Measurements from ENCODE around the gene CNBP. TPM values are rescaled to one million over a fixed set of nuclear protein-coding genes. Genes with fewer than 3 reads are reported as not detected.

The CNBP gene
- total and polyA plus RNA-seq, 9 of the 15 experiments (the other 6 are each of a cell fraction or from before 2014, with no cell fraction given) = 284 to 717 (median 412) TPM

GRCh38 chr3:129204473-129204872, 20.8 kb upstream of the CNBP start:
- in situ Hi-C loops (cut with MboI) = no loop called here
- 6% methylated on average over 2 of the region's 2 CpGs for WGBS (ENCODE audit: insufficient coverage, low coverage, missing lambda C conversion rate)
- H3K4me1 ChIP-seq (replicated peaks in 1 of 2; ENCODE audit: control insufficient read depth in 2 of 2, insufficient read depth in 2 of 2, low read length in 2 of 2) = no peaks in the 10 kb centered on the region; a peak in 1 of 5 replicates
- no peaks in the 10 kb centered on the region for H3K27me3 ChIP-seq (ENCODE audit: control insufficient read depth in 2 of 2, insufficient read depth in 2 of 2, low read length in 2 of 2)
- H3K9me3 ChIP-seq (replicated peaks; ENCODE audit: control insufficient read depth, insufficient read depth, low read depth, low read length) = no peaks in the 10 kb centered on the region
- H3K79me2 ChIP-seq (ENCODE audit: control insufficient read depth, insufficient read depth, low read length) = no peaks in the 10 kb centered on the region
- no peak overlapping the region for H3K4me2 ChIP-seq (ENCODE audit: insufficient read depth, low read length)
- no peaks in the 10 kb centered on the region for H3K36me3 ChIP-seq (ENCODE audit: control insufficient read depth, insufficient read depth, low read length)
- ATAC-seq (no peak), FAIRE-seq (no peak), DNase-seq (ENCODE audit: extremely low read depth in 1 of 4, low spot score in 3 of 4) (no peak)
- ChIA-PET POLR2A (interaction anchor here (0.7 to 1.8 kb wide), 3 partner anchors 9 to 18 kb away, joined by 3 to 8 read pairs (median 3); no protein-coding TSS in a partner anchor), CTCF (ENCODE audit: low intra/inter-chr PET ratio) (no interaction called here)
- H3K9ac ChIP-seq (ENCODE audit: insufficient read depth in 1 of 2, low read depth in 2 of 2, low read length in 2 of 2) = no peak overlapping the region
- H2AFZ ChIP-seq (ENCODE audit: low read depth, low read length) = no peak overlapping the region
- H4K20me1 ChIP-seq (replicated peaks; ENCODE audit: control insufficient read depth, insufficient read depth, low read length) = no peaks in the 10 kb centered on the region
- no TSS peak for BruUV-seq (replicated peaks)
- H3K4me3 ChIP-seq = no peak overlapping the region
- no peak overlapping the region for H3K27ac ChIP-seq (ENCODE audit: extremely low read depth, low read depth, low read length)
- no peaks in the 10 kb centered on the region for H3K9me1 ChIP-seq (ENCODE audit: control insufficient read depth, insufficient read depth, low read length)
- intact Hi-C loops (cut with micrococcal nuclease) = no loop called here
- TF ChIP-seq ZKSCAN1 (IDR thresholded peaks at IDR 0.05; ENCODE audit: low read depth, low read length) (0 out of 2 replicates have a peak, but pooled peaks have one; percentile 19), ZNF316 (IDR thresholded peaks at IDR 0.05) (peak; percentile 25; the same call in 1 of the 2 replicates), HNRNPK (IDR thresholded peaks at IDR 0.05; ENCODE audit: low read depth, low read length, poor library complexity, severe bottlenecking) (no peak)

GRCh38 chr3:129199366-129199765, 15.7 kb upstream of the CNBP start:
- ChIA-PET POLR2A (interaction anchor here (0.6 kb wide), 1 partner anchor 23 kb away, joined by 3 read pairs; no protein-coding TSS in a partner anchor), CTCF (ENCODE audit: low intra/inter-chr PET ratio) (no interaction called here)
- Histone ChIP-seq H2AFZ (ENCODE audit: low read depth, low read length) (no peak overlapping the region), H3K4me3 (no peak overlapping the region), H3K79me2 (ENCODE audit: control insufficient read depth, insufficient read depth, low read length) (no peaks in the 10 kb centered on the region), H3K4me2 (ENCODE audit: insufficient read depth, low read length) (no peak overlapping the region), H3K36me3 (ENCODE audit: control insufficient read depth, insufficient read depth, low read length) (no peaks in the 10 kb centered on the region), H3K27ac (ENCODE audit: extremely low read depth, low read depth, low read length) (no peak overlapping the region), H3K9ac (ENCODE audit: insufficient read depth in 1 of 2, low read depth in 2 of 2, low read length in 2 of 2) (no peak overlapping the region), H3K9me3 (replicated peaks; ENCODE audit: control insufficient read depth, insufficient read depth, low read depth, low read length) (no peaks in the 10 kb centered on the region), H4K20me1 (replicated peaks; ENCODE audit: control insufficient read depth, insufficient read depth, low read length) (no peaks in the 10 kb centered on the region), H3K4me1 (replicated peaks in 1 of 2; ENCODE audit: control insufficient read depth in 2 of 2, insufficient read depth in 2 of 2, low read length in 2 of 2) (peaks cover 3 to 9% of the 10 kb centered on the region in 2 experiments; a peak in 3 of 5 replicates), H3K9me1 (ENCODE audit: control insufficient read depth, insufficient read depth, low read length) (no peaks in the 10 kb centered on the region), H3K27me3 (ENCODE audit: control insufficient read depth in 2 of 2, insufficient read depth in 2 of 2, low read length in 2 of 2) (no peaks in the 10 kb centered on the region)
- in situ Hi-C loops (cut with MboI) (no loop called here), intact Hi-C loops (cut with micrococcal nuclease) (no loop called here)
- DNase-seq (ENCODE audit: extremely low read depth in 1 of 4, low spot score in 3 of 4) = no peak
- no peak for ATAC-seq
- TF ChIP-seq NR1H2 (CRISPR knock-in tag; IDR thresholded peaks at IDR 0.05) (no peak), BCOR (IDR thresholded peaks at IDR 0.05) (no peak), CEBPG (CRISPR knock-in tag; IDR thresholded peaks at IDR 0.05) (no peak), CEBPG (tag; conservative IDR thresholded peaks at IDR 0.05 in 1 of 2, IDR thresholded peaks at IDR 0.05 in 1 of 2) (no peak), E2F1 (CRISPR knock-in tag; IDR thresholded peaks at IDR 0.05) (no peak), HNRNPH1 (optimal IDR thresholded peaks at IDR 0.05; ENCODE audit: low read depth, low read length) (no peak)
- BruUV-seq (replicated peaks) = no TSS peak
- no peak for FAIRE-seq
- 70% methylated on average over 5 of the region's 8 CpGs for WGBS (ENCODE audit: insufficient coverage, low coverage, missing lambda C conversion rate)

All from K562 (cell line).